Neural progenitor cell (in vitro differentiated cells): Measurements from ENCODE around the gene CNTNAP2. TPM values are rescaled to one million over a fixed set of nuclear protein-coding genes. Genes with fewer than 3 reads are reported as not detected.

Experiments
- DNase-seq: peaks from one replicate; pipeline ENCODE4 v3.0.0-alpha.2; 2016; ENCODE audit warnings: low spot score
- H2AFZ ChIP-seq: fragments of 200-600 bp; sonication (generic); replicated peaks from 2 replicates; pipeline ENCODE4 v1.6.1; 2016; ENCODE audit warnings: antibody characterized with exemption
- H3F3A ChIP-seq: fragments of 200-600 bp; sonication (generic); 2 replicates; pipeline ENCODE4 v1.6.1; 2016; ENCODE audit warnings: antibody characterized with exemption, low read depth
- H3K27ac ChIP-seq: fragments of 200-600 bp; sonication (generic); 2 replicates; pipeline ENCODE4 v1.5.1; 2016; ENCODE audit warnings: mild to moderate bottlenecking
- H3K27me3 ChIP-seq: fragments of 200-600 bp; sonication (generic); 2 replicates; pipeline ENCODE4 v1.6.1; 2016; ENCODE audit warnings: mild to moderate bottlenecking, moderate library complexity
- H3K36me3 ChIP-seq: fragments of 200-600 bp; sonication (generic); 2 replicates; pipeline ENCODE4 v1.5.1; 2016
- H3K4me1 ChIP-seq: fragments of 200-600 bp; sonication (generic); 2 replicates; pipeline ENCODE4 v1.6.1; 2016; ENCODE audit warnings: mixed run types
- H3K4me2 ChIP-seq: fragments of 200-600 bp; sonication (generic); 2 replicates; pipeline ENCODE4 v1.6.1; 2016
- H3K4me3 ChIP-seq: fragments of 200-600 bp; sonication (generic); 2 replicates; pipeline ENCODE4 v1.5.1; 2016
- H3K79me2 ChIP-seq: fragments of 200-600 bp; sonication (generic); 2 replicates; pipeline ENCODE4 v1.6.1; 2016; ENCODE audit warnings: low read depth
- H3K9ac ChIP-seq: fragments of 200-600 bp; sonication (generic); 2 replicates; pipeline ENCODE4 v1.6.1; 2016
- H3K9me3 ChIP-seq: fragments of 200-600 bp; sonication (generic); 2 replicates; pipeline ENCODE4 v1.5.1; 2016; ENCODE audit warnings: low read depth
- H4K20me1 ChIP-seq: fragments of 200-600 bp; sonication (generic); 2 replicates; pipeline ENCODE4 v1.6.1; 2016; ENCODE audit warnings: low read depth
- H3K27ac Mint-ChIP-seq: 3 replicates; pipeline ENCODE4 v1.8.0; 2021; ENCODE audit warnings: mixed read lengths
- H3K27me3 Mint-ChIP-seq: 2 replicates; pipeline ENCODE4 v1.8.0; 2022; ENCODE audit warnings: low read depth, mild to moderate bottlenecking, inconsistent platforms, moderate library complexity, mixed read lengths; ENCODE audit not compliant: insufficient read depth
- H3K36me3 Mint-ChIP-seq: 3 replicates; pipeline ENCODE4 v1.8.0; 2021; ENCODE audit warnings: mixed read lengths
- H3K4me1 Mint-ChIP-seq: 3 replicates; pipeline ENCODE4 v1.8.0; 2021; ENCODE audit warnings: mixed read lengths
- H3K4me3 Mint-ChIP-seq: 3 replicates; pipeline ENCODE4 v1.8.0; 2021; ENCODE audit warnings: mild to moderate bottlenecking, moderate library complexity, mixed read lengths
- H3K9me3 Mint-ChIP-seq: 3 replicates; pipeline ENCODE4 v1.8.0; 2020; ENCODE audit warnings: mixed read lengths
- CTCF ChIP-seq: fragments of 200-600 bp; sonication (generic); IDR thresholded peaks from 2 replicates; pipeline ENCODE4 v1.5.1; 2017; ENCODE audit warnings: antibody characterized with exemption, mild to moderate bottlenecking
- EZH2 ChIP-seq: fragments of 200-600 bp; sonication (generic); IDR thresholded peaks from 2 replicates; pipeline ENCODE4 v1.6.1; 2017; ENCODE audit warnings: antibody characterized with exemption, mild to moderate bottlenecking, moderate library complexity
- EZH2phosphoT487 ChIP-seq: fragments of 200-600 bp; sonication (generic); IDR thresholded peaks from 2 replicates; pipeline ENCODE4 v1.6.1; 2017; ENCODE audit warnings: antibody characterized with exemption
- total RNA-seq: library from RNA; depleted of rRNA; stranded (reverse); fragments of >200 nt; gene quantifications from 2 replicates; pipeline ENCODE4 v1.2.3, GENCODE V29; 2015; ENCODE audit warnings: low replicate concordance

Gene CNTNAP2
- total RNA-seq, 1 donor from 2014 or later = 126 TPM

DNA sequence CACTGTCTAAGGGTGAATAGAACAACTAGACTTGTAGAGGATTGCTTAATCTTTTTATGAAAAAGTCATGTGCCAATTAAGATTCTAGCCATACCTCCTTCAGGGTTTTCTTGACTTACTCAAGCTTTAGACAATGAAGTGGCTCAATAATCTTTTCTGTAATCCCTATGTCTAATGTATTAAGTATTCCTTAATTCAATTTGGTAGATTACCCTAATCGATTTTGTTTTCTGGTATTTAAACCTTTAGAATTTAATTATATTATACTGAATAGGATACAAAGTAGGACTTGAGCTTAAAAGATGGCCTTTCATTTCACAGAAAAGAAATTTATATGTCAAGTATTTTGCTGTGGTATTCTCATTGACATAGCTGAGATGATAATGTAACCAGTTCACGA is 1876.1 kb downstream of the CNTNAP2 start:
- H3K27ac ChIP-seq = no peak overlapping the region
- no peaks in the 10 kb centered on the region for H3K36me3 Mint-ChIP-seq
- no peaks in the 10 kb centered on the region for H3K4me1 ChIP-seq
- no peaks in the 10 kb centered on the region for H4K20me1 ChIP-seq
- H3K4me3 ChIP-seq = no peak overlapping the region
- no peak for DNase-seq
- no peak overlapping the region for H3K9ac ChIP-seq
- H3K27me3 Mint-ChIP-seq = peaks cover 7% of the 10 kb centered on the region
- H2AFZ ChIP-seq = no peak overlapping the region
- H3K27me3 ChIP-seq = no peaks in the 10 kb centered on the region
- TF ChIP-seq CTCF (no peak), EZH2 (no peak), EZH2phosphoT487 (no peak)
- H3K27ac Mint-ChIP-seq = no peak overlapping the region
- H3K9me3 Mint-ChIP-seq = peaks cover 26% of the 10 kb centered on the region
- no peak overlapping the region for H3K4me2 ChIP-seq
- H3F3A ChIP-seq = no peaks in the 10 kb centered on the region
- peaks cover 3% of the 10 kb centered on the region for H3K4me1 Mint-ChIP-seq
- H3K79me2 ChIP-seq = no peaks in the 10 kb centered on the region
- no peak overlapping the region for H3K4me3 Mint-ChIP-seq
- no peaks in the 10 kb centered on the region for H3K36me3 ChIP-seq
- H3K9me3 ChIP-seq = no peaks in the 10 kb centered on the region

DNA sequence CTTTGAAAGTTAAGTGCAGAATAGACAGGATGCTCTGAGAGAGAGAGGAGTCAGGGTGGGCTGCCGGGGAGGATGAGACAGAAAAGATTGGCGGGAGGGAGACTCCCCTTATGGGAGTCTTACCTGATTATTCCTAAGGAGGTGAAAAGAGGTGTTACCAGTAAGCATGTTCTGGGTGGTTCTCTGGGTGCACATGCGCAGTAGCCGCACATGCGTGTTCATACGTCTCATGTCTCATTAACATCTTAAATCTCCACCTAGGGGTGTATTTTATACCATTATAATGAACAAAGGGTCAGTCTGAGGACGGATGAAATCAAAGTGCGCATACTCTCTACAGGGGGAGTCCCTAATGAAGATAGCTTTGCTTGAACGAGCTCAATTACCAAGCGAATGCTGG is 1881.0 kb downstream of the CNTNAP2 start:
- H3K27me3 Mint-ChIP-seq = no peaks in the 10 kb centered on the region
- no peak for TF ChIP-seq EZH2
- TF ChIP-seq EZH2phosphoT487 = no peak
- TF ChIP-seq CTCF = no peak
- no peak overlapping the region for H2AFZ ChIP-seq
- no peak overlapping the region for H3K4me2 ChIP-seq
- H3K36me3 ChIP-seq = no peaks in the 10 kb centered on the region
- H3K27ac ChIP-seq = no peak overlapping the region
- no peak overlapping the region for H3K4me3 Mint-ChIP-seq
- no peak overlapping the region for H3K4me3 ChIP-seq
- H3K9me3 ChIP-seq = no peaks in the 10 kb centered on the region
- no peaks in the 10 kb centered on the region for H3F3A ChIP-seq
- H3K9ac ChIP-seq = no peak overlapping the region
- no peaks in the 10 kb centered on the region for H3K27me3 ChIP-seq
- H3K79me2 ChIP-seq = no peaks in the 10 kb centered on the region
- H3K36me3 Mint-ChIP-seq = no peaks in the 10 kb centered on the region
- no peak overlapping the region for H3K27ac Mint-ChIP-seq
- no peaks in the 10 kb centered on the region for H4K20me1 ChIP-seq
- peaks cover 2% of the 10 kb centered on the region for H3K9me3 Mint-ChIP-seq
- DNase-seq = no peak
- peaks cover 3% of the 10 kb centered on the region for H3K4me1 Mint-ChIP-seq
- no peaks in the 10 kb centered on the region for H3K4me1 ChIP-seq

GRCh38 chr7:147999962-148000361 is 1883.4 kb downstream of the CNTNAP2 start:
- no peak for DNase-seq
- Mint-ChIP-seq H3K4me3 (no peak overlapping the region), H3K9me3 (peaks cover 2% of the 10 kb centered on the region), H3K27ac (no peak overlapping the region), H3K36me3 (no peaks in the 10 kb centered on the region), H3K4me1 (peaks cover 3% of the 10 kb centered on the region), H3K27me3 (no peaks in the 10 kb centered on the region)
- Histone ChIP-seq H3K27me3 (no peaks in the 10 kb centered on the region), H3K9me3 (no peaks in the 10 kb centered on the region), H3K4me1 (no peaks in the 10 kb centered on the region), H3K4me2 (no peak overlapping the region), H3K9ac (no peak overlapping the region), H3K79me2 (no peaks in the 10 kb centered on the region), H3F3A (no peaks in the 10 kb centered on the region), H4K20me1 (no peaks in the 10 kb centered on the region), H3K27ac (no peak overlapping the region), H2AFZ (no peak overlapping the region), H3K36me3 (no peaks in the 10 kb centered on the region), H3K4me3 (no peak overlapping the region)
- no peak for TF ChIP-seq EZH2
- TF ChIP-seq EZH2phosphoT487 = no peak
- TF ChIP-seq CTCF = no peak

DNA sequence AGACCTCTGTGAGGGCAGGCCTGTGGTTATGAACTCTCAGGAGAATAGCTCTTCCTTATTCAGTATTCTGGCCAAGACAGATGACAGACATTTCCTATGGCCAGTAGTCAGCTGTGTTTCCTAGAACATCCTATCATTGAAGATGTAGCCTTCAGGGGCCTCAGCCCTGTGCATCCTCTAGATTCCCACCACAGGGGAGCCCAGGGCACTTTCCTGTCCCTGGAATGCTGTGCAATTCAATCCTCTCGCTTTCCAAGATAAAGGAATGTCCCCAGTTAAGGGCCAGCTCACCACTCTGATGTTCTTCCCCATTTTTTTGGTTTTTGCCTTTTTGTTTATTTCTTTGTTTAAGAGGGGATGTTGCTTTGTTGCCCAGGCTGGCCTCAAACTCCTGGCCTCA is 1895.2 kb downstream of the CNTNAP2 start:
- Mint-ChIP-seq H3K27me3 (peaks cover 2% of the 10 kb centered on the region), H3K4me1 (peaks cover 7% of the 10 kb centered on the region), H3K36me3 (no peaks in the 10 kb centered on the region), H3K27ac (no peak overlapping the region), H3K9me3 (no peaks in the 10 kb centered on the region), H3K4me3 (no peak overlapping the region)
- H3K27ac ChIP-seq = no peak overlapping the region
- no peak overlapping the region for H2AFZ ChIP-seq
- H3K4me3 ChIP-seq = no peak overlapping the region
- H3K4me1 ChIP-seq = peaks cover 14% of the 10 kb centered on the region
- no peaks in the 10 kb centered on the region for H3K36me3 ChIP-seq
- H3K9ac ChIP-seq = no peak overlapping the region
- no peaks in the 10 kb centered on the region for H3K79me2 ChIP-seq
- no peaks in the 10 kb centered on the region for H3F3A ChIP-seq
- TF ChIP-seq EZH2 (no peak), EZH2phosphoT487 (no peak), CTCF (no peak)
- H3K4me2 ChIP-seq = no peak overlapping the region
- peak; percentile 24 for DNase-seq
- H4K20me1 ChIP-seq = no peaks in the 10 kb centered on the region
- no peaks in the 10 kb centered on the region for H3K9me3 ChIP-seq
- H3K27me3 ChIP-seq = no peaks in the 10 kb centered on the region
